Measurements from ENCODE around the gene FKBP6.
"Not testable (repeated sequence)": the region's sequence is repeated elsewhere in the genome, so short reads cannot be mapped to it uniquely, and the experiment has no call there.

Gene FKBP6, protein sequence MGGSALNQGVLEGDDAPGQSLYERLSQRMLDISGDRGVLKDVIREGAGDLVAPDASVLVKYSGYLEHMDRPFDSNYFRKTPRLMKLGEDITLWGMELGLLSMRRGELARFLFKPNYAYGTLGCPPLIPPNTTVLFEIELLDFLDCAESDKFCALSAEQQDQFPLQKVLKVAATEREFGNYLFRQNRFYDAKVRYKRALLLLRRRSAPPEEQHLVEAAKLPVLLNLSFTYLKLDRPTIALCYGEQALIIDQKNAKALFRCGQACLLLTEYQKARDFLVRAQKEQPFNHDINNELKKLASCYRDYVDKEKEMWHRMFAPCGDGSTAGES

DNA sequence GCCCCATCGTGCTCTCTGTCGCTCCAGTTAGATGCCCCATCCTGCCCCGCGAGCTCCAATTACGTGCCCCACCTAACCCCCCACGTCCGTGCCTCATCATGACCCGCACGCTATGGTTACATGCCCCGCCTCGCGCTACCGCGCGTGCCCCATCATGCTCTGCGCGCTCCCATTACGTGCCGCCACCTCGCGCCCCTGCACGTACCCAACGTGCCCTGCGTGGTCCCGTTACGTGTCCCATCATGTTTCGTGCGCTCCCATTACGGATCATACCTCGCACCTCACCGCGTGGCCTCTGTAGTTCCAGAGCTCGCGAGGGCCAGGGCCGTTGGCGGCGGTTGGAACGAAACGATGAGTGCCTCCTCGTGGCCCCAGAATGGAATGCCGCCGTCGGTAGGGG, at the start of gene FKBP6, which contains the start of gene TRIM50:
Gene FKBP6 (plus strand): TSS at position 240 of the 400 bp plus-strand sequence. CDS start 268 bp downstream, outside the sequence.
Gene TRIM50 (minus strand): TSS at position 161 of the 400 bp plus-strand sequence. CDS start 3,295 bp downstream, outside the sequence.
- DNase-seq: not testable (repeated sequence)

DNA sequence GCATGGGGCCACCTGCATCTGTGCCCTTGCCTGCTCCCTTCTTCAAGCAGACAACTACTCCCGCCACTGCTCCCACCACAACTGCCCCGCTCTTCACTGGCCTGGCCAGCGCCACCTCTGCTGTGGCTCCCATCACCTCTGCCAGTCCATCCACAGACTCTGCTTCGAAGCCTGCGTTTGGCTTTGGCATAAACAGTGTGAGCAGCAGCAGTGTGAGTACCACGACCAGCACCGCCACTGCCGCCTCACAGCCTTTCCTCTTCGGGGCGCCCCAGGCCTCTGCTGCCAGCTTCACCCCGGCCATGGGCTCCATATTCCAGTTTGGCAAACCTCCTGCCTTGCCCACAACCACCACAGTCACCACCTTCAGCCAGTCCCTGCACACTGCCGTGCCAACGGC, 30.7 kb upstream of the FKBP6 start:
- not testable (repeated sequence) for DNase-seq

- DNase-seq: not testable (repeated sequence)
Measured at GRCh38 chr7:73297706-73298105, 30.3 kb upstream of the FKBP6 start.

GRCh38 chr7:73299812-73300211, 28.1 kb upstream of the FKBP6 start:
- not testable (repeated sequence) for DNase-seq

GRCh38 chr7:73301108-73301507, 26.9 kb upstream of the FKBP6 start:
- DNase-seq: not testable (repeated sequence)

- DNase-seq: not testable (repeated sequence)
Measured at GRCh38 chr7:73302846-73303245, 25.1 kb upstream of the FKBP6 start.

- no peak for DNase-seq
Measured at GRCh38 chr7:73303546-73303945, 24.4 kb upstream of the FKBP6 start.

GRCh38 chr7:73304071-73304470, 23.9 kb upstream of the FKBP6 start:
- no peak for DNase-seq

GRCh38 chr7:73304612-73305387, 23.2 kb upstream of the FKBP6 start:
- not testable (repeated sequence) for DNase-seq

- DNase-seq: no peak
Measured at GRCh38 chr7:73307436-73307835, 20.5 kb upstream of the FKBP6 start.

DNA sequence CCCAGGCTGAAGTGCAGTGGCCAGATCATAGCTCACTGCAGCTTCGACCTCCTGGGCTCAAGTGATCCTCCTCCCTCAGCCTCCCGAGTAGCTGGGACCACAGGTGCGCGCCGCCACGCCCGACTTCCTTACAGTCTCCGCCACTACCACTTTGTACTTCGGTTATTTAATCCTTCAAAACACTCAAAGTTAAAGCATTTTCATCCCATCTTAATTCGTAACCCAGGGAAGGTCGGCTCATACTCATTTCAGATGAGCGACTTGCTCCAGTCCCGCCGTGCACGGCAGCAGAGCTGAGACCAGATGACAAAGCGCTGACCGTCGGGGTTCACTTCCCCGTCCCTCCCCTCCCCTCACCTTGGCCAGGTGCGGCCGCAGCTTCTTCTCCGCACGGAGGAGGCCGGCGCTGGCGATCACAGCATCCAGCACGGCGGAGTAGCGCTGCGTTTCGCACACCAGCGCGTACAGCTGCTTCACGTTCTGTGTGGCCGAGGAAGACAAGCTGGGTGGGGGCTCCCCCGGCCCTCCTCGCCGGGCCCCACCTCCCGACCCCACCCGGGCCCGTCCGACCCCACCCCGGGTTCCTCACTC, 19.8 kb upstream of the FKBP6 start:
- DNase-seq: no peak

- peak; percentile 91 for DNase-seq
Measured at GRCh38 chr7:73308665-73309214, 19.2 kb upstream of the FKBP6 start, which contains the start of gene NSUN5. Gene NSUN5 (minus strand): TSS chr7:73308826. CDS start chr7:73308790, 36 bp downstream.

DNA sequence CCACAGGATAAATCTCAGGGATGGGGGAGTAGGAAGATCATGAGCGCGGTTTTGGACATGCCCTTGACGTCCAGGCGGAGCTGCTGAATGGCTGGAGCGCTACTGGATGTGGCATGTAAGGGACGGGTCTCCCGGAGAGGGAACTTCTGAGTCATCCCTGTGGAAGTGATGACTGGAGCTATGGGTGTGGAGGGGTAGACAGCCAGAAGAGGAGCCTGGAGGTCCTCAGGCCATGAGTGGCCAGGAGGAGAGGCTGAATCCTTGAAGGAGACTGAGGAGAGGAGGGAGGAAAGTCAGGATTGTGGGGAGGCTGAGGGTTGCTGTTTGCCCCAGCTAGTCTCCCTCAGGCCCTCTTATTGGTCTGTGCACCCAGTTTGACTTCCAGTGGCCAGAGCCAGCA, 16.5 kb upstream of the FKBP6 start:
- not testable (repeated sequence) for DNase-seq

DNA sequence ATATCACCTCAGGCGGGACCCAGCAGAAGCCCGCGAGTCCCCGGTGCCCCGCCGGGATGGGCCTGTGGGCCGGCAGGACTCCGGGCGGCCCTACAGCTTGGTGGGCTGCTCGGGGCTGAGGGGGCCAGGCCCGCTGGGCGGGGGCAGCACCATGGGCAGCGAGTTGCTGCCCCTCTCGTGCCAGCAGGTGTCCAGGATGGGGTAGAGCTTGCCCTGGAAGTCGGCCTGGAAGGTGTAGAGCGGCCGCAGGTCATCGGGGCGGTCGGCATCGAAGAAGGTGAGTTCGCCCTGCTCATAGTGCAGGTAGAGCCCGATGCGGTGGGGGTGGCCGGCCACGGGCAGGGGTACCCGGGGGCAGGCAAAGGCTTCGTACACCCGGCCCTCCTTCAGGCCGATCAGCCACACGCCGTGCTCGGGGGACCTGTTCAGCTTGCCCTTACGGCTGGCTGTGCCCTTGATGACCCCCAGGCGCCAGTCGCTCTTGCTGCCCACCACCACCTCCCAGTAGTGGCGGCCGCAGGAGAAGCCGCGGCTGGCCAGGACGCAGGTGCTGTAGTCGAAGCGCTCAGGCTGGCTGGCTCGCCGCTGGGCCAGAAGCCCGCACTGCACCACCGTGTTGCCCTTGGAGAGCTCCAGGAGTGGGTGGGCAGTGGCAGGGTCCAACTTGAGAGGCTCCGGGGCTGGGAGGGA, 15.0 kb upstream of the FKBP6 start:
- DNase-seq: no peak

GRCh38 chr7:73313521-73313906, 14.4 kb upstream of the FKBP6 start:
- DNase-seq: no peak

DNA sequence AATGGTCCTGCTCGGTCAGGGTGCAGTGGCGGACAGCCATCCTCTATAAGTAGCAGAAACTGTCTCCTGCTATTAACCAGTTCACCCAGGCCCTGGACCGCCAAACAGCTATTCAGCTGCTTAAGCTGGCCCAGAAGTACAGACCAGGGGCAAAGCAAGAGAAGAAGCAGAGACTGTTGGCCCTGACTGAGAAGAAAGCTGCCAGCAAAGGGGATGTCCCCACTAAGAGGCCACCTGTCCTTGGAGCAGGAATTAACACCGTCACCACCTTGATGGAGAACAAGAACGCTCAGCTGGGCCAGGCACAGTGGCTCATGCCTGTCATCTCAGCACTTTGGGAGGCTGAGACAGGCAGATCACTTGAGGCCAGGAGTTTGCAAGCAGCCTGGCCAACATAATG, 13.7 kb upstream of the FKBP6 start:
- no peak for DNase-seq

DNA sequence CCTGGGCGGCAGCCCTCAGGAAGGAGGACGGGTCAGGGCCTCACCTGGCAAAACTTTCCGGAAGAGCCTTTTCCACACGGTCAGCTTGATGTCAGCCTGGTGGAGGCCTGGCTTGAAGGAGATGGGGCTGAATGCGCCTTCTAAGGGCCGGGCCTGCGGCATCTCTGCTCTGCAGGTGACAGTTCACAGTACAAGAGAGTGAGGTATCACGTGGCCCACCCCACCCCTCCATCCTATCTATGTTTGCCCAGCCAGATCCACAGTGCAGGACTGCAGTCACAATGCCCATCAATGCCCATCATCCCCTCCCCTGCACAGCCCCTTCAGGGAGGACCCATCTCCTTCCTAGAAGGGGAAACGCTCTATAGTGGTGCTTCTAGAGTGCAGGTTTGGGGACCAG, 11.4 kb upstream of the FKBP6 start:
- DNase-seq: no peak

GRCh38 chr7:73318656-73319204, 9.2 kb upstream of the FKBP6 start:
- DNase-seq: not testable (repeated sequence)

- DNase-seq: not testable (repeated sequence)
Measured at GRCh38 chr7:73319541-73319940, 8.4 kb upstream of the FKBP6 start.

DNA sequence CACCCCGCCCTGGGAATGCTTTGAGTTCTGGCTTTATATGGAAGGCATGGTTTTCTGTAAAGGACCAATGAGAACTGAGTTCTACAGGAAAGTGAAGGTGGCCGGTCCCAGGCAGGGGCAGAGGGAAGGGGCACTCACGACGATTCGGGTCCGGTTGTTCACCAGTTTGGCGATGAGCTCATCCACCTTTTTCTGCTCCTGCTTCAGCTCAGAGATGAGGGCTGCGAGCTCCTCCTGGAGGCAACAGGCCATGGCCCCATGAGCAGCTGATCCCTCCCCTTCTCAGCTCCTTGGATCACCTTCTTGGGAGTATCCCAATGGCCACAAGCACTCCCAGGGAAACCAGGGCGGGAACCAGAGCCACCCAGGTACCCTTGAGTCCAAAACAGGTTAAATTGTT, 8.0 kb upstream of the FKBP6 start:
- DNase-seq: not testable (repeated sequence)

- DNase-seq: not testable (repeated sequence)
Measured at GRCh38 chr7:73323434-73324080, 4.4 kb upstream of the FKBP6 start.

All from CD4-positive, alpha-beta T cell treated with Interleukin-4 for 4 hours (primary cell).